HCT116 (cell line): ENCODE data around the gene SLC6A7. TPM values are rescaled to one million over a fixed set of nuclear protein-coding genes. Genes with fewer than 3 reads are reported as not detected.

ENCODE experiments used
- ATAC-seq: fragments of 200-7000 bp; cut with Tn5 transposase; 2 replicates; pipeline ENCODE4 v1.9.1; 2020; ENCODE audit warnings: mild to moderate bottlenecking, moderate library complexity
- BruUV-seq: library from RNA; stranded (reverse); fragments of 400-500 nt; replicated peaks from 2 replicates; lab custom pipeline; 2021; lab: Mats Ljungman, UMichigan
- CTCF ChIA-PET: fragments of 300-600 bp; sonication (Branson Sonifier 250); formaldehyde crosslinking; loops from one replicate; lab custom pipeline; 2021; ENCODE audit warnings: antibody characterized with exemption; lab: Charles Lee
- POLR2A ChIA-PET: fragments of 300-600, 350-600 bp; sonication (Branson Sonifier 250); formaldehyde crosslinking; loops from one replicate; lab custom pipeline; 2021; ENCODE audit warnings: antibody characterized with exemption; lab: Charles Lee
- RAD21 ChIA-PET, 2 experiments: fragments of 300-600 bp; sonication (Branson Sonifier 250); formaldehyde crosslinking; loops; one replicate each; lab custom pipeline; 2023; ENCODE audit warnings: low total read pairs in 2 of 2; ENCODE audit not compliant: uncharacterized antibody in 2 of 2, unreplicated experiment in 2 of 2, low non-redundant PET in 1 of 2; lab: Charles Lee
- DNase-seq: peaks from one replicate; pipeline ENCODE4 v3.0.0-alpha.2; 2010; ENCODE audit warnings: low read depth, low spot score
- H2AFZ ChIP-seq: fragments of 200-600 bp; shearing (Covaris generic), sonication (generic); 2 replicates; pipeline ENCODE4 v1.6.1; 2017; ENCODE audit warnings: low read depth, mixed run types, mixed read lengths, antibody characterized with exemption, low read length; ENCODE audit not compliant: poor library complexity, severe bottlenecking
- H3K27ac ChIP-seq: 2 replicates; pipeline ENCODE4 v1.5.1; 2012; ENCODE audit warnings: low read depth, low read length
- H3K27me3 ChIP-seq: fragments of 200-600 bp; sonication (generic); 2 replicates; pipeline ENCODE4 v1.6.1; 2016; ENCODE audit warnings: mixed run types, low read length, mixed read lengths; ENCODE audit not compliant: insufficient read depth
- H3K36me3 ChIP-seq, 2 experiments: fragments of 200-500 bp in 1 of 2; fragments of 200-600 bp in 1 of 2; sonication (Bioruptor generic) in 1 of 2; sonication (generic) in 1 of 2; 2 replicates each; pipeline versions ENCODE4 v1.5.1 to v1.6.1; 2014 to 2016; ENCODE audit warnings: low read length in 2 of 2, inconsistent platforms in 1 of 2, mixed read lengths in 1 of 2, mixed run types in 1 of 2; ENCODE audit not compliant: insufficient read depth in 2 of 2, control insufficient read depth in 1 of 2
- H3K4me1 ChIP-seq, 2 experiments: fragments of 200-600 bp in 1 of 2; sonication (generic) in 1 of 2; 2 replicates each; pipeline versions ENCODE4 v1.5.1 to v1.6.1; 2012 to 2017; ENCODE audit warnings: low read length in 2 of 2, inconsistent platforms in 1 of 2, mild to moderate bottlenecking in 1 of 2, mixed read lengths in 1 of 2, mixed run types in 1 of 2, moderate library complexity in 1 of 2; ENCODE audit not compliant: insufficient read depth in 2 of 2, control insufficient read depth in 1 of 2
- H3K4me2 ChIP-seq: fragments of 200-600 bp; sonication (generic); 2 replicates; pipeline ENCODE4 v1.6.1; 2017; ENCODE audit warnings: mixed run types, low read length, mixed read lengths
- H3K4me3 ChIP-seq, 2 experiments: fragments of 200-600 bp in 1 of 2; sonication (generic) in 1 of 2; replicated peaks in 1 of 2; 2 replicates each; pipeline ENCODE4 v1.5.1; 2011 to 2016; ENCODE audit warnings: low read length in 2 of 2, control low read depth in 1 of 2, low read depth in 1 of 2, mild to moderate bottlenecking in 1 of 2, mixed read lengths in 1 of 2, mixed run types in 1 of 2
- H3K79me2 ChIP-seq: fragments of 200-600 bp; sonication (generic); 2 replicates; pipeline ENCODE4 v1.6.1; 2017; ENCODE audit warnings: mild to moderate bottlenecking, mixed run types, low read length, moderate library complexity, mixed read lengths; ENCODE audit not compliant: insufficient read depth
- H3K9ac ChIP-seq: fragments of 200-600 bp; sonication (generic); 2 replicates; pipeline ENCODE4 v1.6.1; 2016; ENCODE audit warnings: low read length, mixed read lengths
- H3K9me2 ChIP-seq: fragments of 200-600 bp; sonication (generic), shearing (Covaris generic); 2 replicates; pipeline ENCODE4 v1.6.1; 2017; ENCODE audit warnings: mixed run types, mild to moderate bottlenecking, moderate library complexity; ENCODE audit not compliant: insufficient read depth
- H3K9me3 ChIP-seq, 2 experiments: fragments of 200-500 bp in 1 of 2; fragments of 200-600 bp in 1 of 2; sonication (Bioruptor generic) in 1 of 2; sonication (generic) in 1 of 2; 2 replicates each; pipeline ENCODE4 v1.6.1; 2014 to 2017; ENCODE audit warnings: low read length in 2 of 2, mixed read lengths in 2 of 2, inconsistent platforms in 1 of 2, low read depth in 1 of 2, mild to moderate bottlenecking in 1 of 2, mixed run types in 1 of 2, moderate library complexity in 1 of 2; ENCODE audit not compliant: control insufficient read depth in 1 of 2, insufficient read depth in 1 of 2
- H4K20me1 ChIP-seq: fragments of 200-600 bp; sonication (generic), shearing (Covaris generic); 2 replicates; pipeline ENCODE4 v1.6.1; 2017; ENCODE audit warnings: mixed run types, mild to moderate bottlenecking, moderate library complexity; ENCODE audit not compliant: insufficient read depth
- ATF3 ChIP-seq: IDR thresholded peaks from 2 replicates; pipeline ENCODE4 v1.6.1; 2012
- CEBPB ChIP-seq: IDR thresholded peaks from 2 replicates; pipeline ENCODE4 v1.6.1; 2012; ENCODE audit warnings: low read depth
- EGR1 ChIP-seq: IDR thresholded peaks from 2 replicates; pipeline ENCODE4 v1.6.1; 2012; ENCODE audit warnings: low read depth
- EZH2phosphoT487 ChIP-seq: fragments of 200-600 bp; IDR thresholded peaks from 2 replicates; pipeline ENCODE4 v1.6.1; 2018; ENCODE audit warnings: antibody characterized with exemption, borderline replicate concordance
- RAD21 ChIP-seq: IDR thresholded peaks from 2 replicates; pipeline ENCODE4 v1.6.1; 2012; ENCODE audit warnings: low read depth, mild to moderate bottlenecking
- REST ChIP-seq: IDR thresholded peaks from 2 replicates; pipeline ENCODE4 v1.6.1; 2012; ENCODE audit warnings: low read depth
- SIN3A ChIP-seq: IDR thresholded peaks from 2 replicates; pipeline ENCODE4 v1.6.1; 2012; ENCODE audit warnings: low read depth
- ZFX ChIP-seq: fragments of 450-650 bp; IDR thresholded peaks from 2 replicates; pipeline ENCODE4 v1.6.1; 2017
- ZNF274 ChIP-seq: fragments of 200-500 bp; sonication (Bioruptor generic); IDR thresholded peaks from 2 replicates; pipeline ENCODE4 v1.6.1; 2014; ENCODE audit warnings: mild to moderate bottlenecking, low read depth, low read length, inconsistent platforms
- intact Hi-C: fragments of 100-400 bp; cut with micrococcal nuclease; formaldehyde crosslinking; loops from 2 replicates; pipeline ENCODE4 v1.10.0; 2022
- total RNA-seq: library from RNA; stranded (reverse); gene quantifications from one replicate; pipeline ENCODE4 v1.2.1, GENCODE V29; 2021; ENCODE audit not compliant: unreplicated experiment
- TF ChIP-seq, protein P1 (sequence below), 3 experiments: fragments of 200-600 bp in 1 of 3; sonication (generic) in 1 of 3; IDR thresholded peaks in 2 of 3; conservative IDR thresholded peaks in 1 of 3; 2 replicates each; pipeline ENCODE4 v1.5.1; 2012 to 2017; ENCODE audit warnings: low read depth in 2 of 3, low read length in 2 of 3, antibody characterized with exemption in 1 of 3, borderline replicate concordance in 1 of 3, control low read depth in 1 of 3, mild to moderate bottlenecking in 1 of 3, mixed read lengths in 1 of 3, mixed run types in 1 of 3, moderate library complexity in 1 of 3; ENCODE audit not compliant: insufficient read depth in 1 of 3

Gene SLC6A7
- total RNA-seq, 1 experiment from 2014 or later = not detected

DNA sequence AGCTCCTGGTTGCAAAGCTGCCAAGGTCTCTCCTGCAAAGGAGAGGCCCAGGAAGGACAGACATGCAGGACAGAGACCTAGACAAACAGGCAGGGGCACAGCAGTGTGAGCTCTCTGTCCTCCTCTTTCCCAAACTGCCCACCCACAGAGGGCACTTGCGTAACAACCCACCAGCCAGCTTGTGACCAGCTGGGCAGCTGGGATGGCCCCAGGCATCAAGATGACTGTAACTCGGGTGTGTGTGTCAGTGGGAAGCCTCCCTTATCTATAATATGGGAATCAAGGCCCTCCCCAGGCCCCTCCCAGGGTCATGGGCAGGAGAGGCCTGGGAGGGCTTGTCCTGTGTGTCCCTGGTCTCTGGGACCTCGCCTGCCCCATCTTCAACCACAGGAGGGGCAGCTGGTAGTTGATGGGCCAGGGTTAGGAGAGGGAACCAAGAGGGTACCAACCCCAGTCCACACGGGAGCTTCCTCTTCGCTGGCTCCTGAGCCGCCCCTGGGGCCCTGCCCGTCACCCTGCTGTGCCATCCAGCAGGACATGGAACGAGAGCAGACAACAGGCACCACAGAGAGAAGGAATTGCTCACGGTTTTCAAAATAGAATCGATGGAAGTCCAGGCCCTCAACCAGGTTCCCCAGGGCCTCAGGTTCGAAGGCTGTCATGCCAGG, 37.9 kb downstream of the SLC6A7 start:
- no peaks in the 10 kb centered on the region for H3K4me1 ChIP-seq
- H3K9me2 ChIP-seq = no peaks in the 10 kb centered on the region
- H3K9ac ChIP-seq = no peak overlapping the region
- H2AFZ ChIP-seq = no peak overlapping the region
- no peak overlapping the region for H3K4me3 ChIP-seq
- ATAC-seq (no peak; the same call in 1 of the 2 replicates), DNase-seq (no peak)
- ChIA-PET POLR2A (no interaction called here), CTCF (interaction anchor here (1.2 kb wide), 1 partner anchor 9 kb away, joined by 5 read pairs; no protein-coding TSS in a partner anchor), RAD21 (no interaction called here)
- no TSS peak for BruUV-seq
- H3K9me3 ChIP-seq = no peaks in the 10 kb centered on the region
- intact Hi-C loops = no loop called here
- H3K4me2 ChIP-seq = no peak overlapping the region
- no peaks in the 10 kb centered on the region for H3K79me2 ChIP-seq
- no peaks in the 10 kb centered on the region for H3K27me3 ChIP-seq
- H3K36me3 ChIP-seq = no peaks in the 10 kb centered on the region
- no peak overlapping the region for H3K27ac ChIP-seq
- H4K20me1 ChIP-seq = no peaks in the 10 kb centered on the region
- TF ChIP-seq ZNF274 (no peak), RAD21 (no peak), SIN3A (no peak), REST (no peak), EGR1 (no peak), ATF3 (no peak), EZH2phosphoT487 (no peak), ZFX (no peak), CEBPB (no peak)
- TF ChIP-seq, protein P1, sequence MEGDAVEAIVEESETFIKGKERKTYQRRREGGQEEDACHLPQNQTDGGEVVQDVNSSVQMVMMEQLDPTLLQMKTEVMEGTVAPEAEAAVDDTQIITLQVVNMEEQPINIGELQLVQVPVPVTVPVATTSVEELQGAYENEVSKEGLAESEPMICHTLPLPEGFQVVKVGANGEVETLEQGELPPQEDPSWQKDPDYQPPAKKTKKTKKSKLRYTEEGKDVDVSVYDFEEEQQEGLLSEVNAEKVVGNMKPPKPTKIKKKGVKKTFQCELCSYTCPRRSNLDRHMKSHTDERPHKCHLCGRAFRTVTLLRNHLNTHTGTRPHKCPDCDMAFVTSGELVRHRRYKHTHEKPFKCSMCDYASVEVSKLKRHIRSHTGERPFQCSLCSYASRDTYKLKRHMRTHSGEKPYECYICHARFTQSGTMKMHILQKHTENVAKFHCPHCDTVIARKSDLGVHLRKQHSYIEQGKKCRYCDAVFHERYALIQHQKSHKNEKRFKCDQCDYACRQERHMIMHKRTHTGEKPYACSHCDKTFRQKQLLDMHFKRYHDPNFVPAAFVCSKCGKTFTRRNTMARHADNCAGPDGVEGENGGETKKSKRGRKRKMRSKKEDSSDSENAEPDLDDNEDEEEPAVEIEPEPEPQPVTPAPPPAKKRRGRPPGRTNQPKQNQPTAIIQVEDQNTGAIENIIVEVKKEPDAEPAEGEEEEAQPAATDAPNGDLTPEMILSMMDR (IDR thresholded peaks at IDR 0.05 in 2 of 3, conservative IDR thresholded peaks at IDR 0.05 in 1 of 3; ENCODE audit: borderline replicate concordance in 1 of 3, insufficient read depth in 1 of 3, low read depth in 2 of 3, low read length in 2 of 3) = no peak
